ENCODE data around the gene TNFRSF12A.
"Not testable (repeated sequence)": the region's sequence is repeated elsewhere in the genome, so short reads cannot be mapped to it uniquely, and the experiment has no call there.

TNFRSF12A gene

GRCh38 chr16:3063625-3064386 lies 43.6 kb downstream of the TNFRSF12A start:
- H3K9me3 Mint-ChIP-seq, result no peaks in the 10 kb centered on the region
- no peaks in the 10 kb centered on the region for H3K27me3 Mint-ChIP-seq
- no peak overlapping the region for H3K4me3 Mint-ChIP-seq
- H3K27ac Mint-ChIP-seq, result peak overlapping the region; percentile 72
- peaks cover 52% of the 10 kb centered on the region for H3K4me1 Mint-ChIP-seq (ENCODE audit: low read depth)
- H3K36me3 Mint-ChIP-seq (ENCODE audit: low read depth), result peaks cover 24% of the 10 kb centered on the region

- Mint-ChIP-seq H3K36me3 (ENCODE audit: low read depth) (peaks cover 35% of the 10 kb centered on the region), H3K9me3 (no peaks in the 10 kb centered on the region), H3K4me3 (peak within 1 kb of the TSS; percentile 99), H3K27me3 (no peaks in the 10 kb centered on the region), H3K4me1 (ENCODE audit: low read depth) (peaks cover 56% of the 10 kb centered on the region), H3K27ac (peak within 1 kb of the TSS; percentile 99)
These were observed 45.0 kb downstream of the TNFRSF12A start, which contains the start of gene IL32 for GRCh38 chr16:3065069-3065741. Gene IL32 (plus strand): TSS chr16:3065640. CDS start chr16:3065812, 172 bp downstream.

GRCh38 chr16:3065742-3066439 lies 45.7 kb downstream of the TNFRSF12A start:
- Mint-ChIP-seq H3K27ac (peak overlapping the region; percentile 99), H3K4me3 (peak overlapping the region; percentile 99), H3K9me3 (no peaks in the 10 kb centered on the region), H3K4me1 (ENCODE audit: low read depth) (peaks cover 54% of the 10 kb centered on the region), H3K36me3 (ENCODE audit: low read depth) (peaks cover 36% of the 10 kb centered on the region), H3K27me3 (no peaks in the 10 kb centered on the region)

- H3K36me3 Mint-ChIP-seq (ENCODE audit: low read depth), result peaks cover 36% of the 10 kb centered on the region
- peak overlapping the region; percentile 99 for H3K4me3 Mint-ChIP-seq
- no peaks in the 10 kb centered on the region for H3K9me3 Mint-ChIP-seq
- H3K27me3 Mint-ChIP-seq, result no peaks in the 10 kb centered on the region
- peak overlapping the region; percentile 99 for H3K27ac Mint-ChIP-seq
- peaks cover 58% of the 10 kb centered on the region for H3K4me1 Mint-ChIP-seq (ENCODE audit: low read depth)
These were observed 46.2 kb downstream of the TNFRSF12A start for GRCh38 chr16:3066440-3066748.

- peak overlapping the region; percentile 99 for H3K4me3 Mint-ChIP-seq
- H3K27me3 Mint-ChIP-seq, result no peaks in the 10 kb centered on the region
- no peaks in the 10 kb centered on the region for H3K9me3 Mint-ChIP-seq
- peak overlapping the region; percentile 93 for H3K27ac Mint-ChIP-seq
- H3K36me3 Mint-ChIP-seq (ENCODE audit: low read depth), result peaks cover 36% of the 10 kb centered on the region
- H3K4me1 Mint-ChIP-seq (ENCODE audit: low read depth), result peaks cover 64% of the 10 kb centered on the region
These were observed 48.3 kb downstream of the TNFRSF12A start for GRCh38 chr16:3068487-3068886.

- H3K4me1 Mint-ChIP-seq (ENCODE audit: low read depth), result peaks cover 67% of the 10 kb centered on the region
- H3K36me3 Mint-ChIP-seq (ENCODE audit: low read depth), result peaks cover 36% of the 10 kb centered on the region
- H3K27ac Mint-ChIP-seq, result peak overlapping the region; percentile 84
- H3K9me3 Mint-ChIP-seq, H3K27me3 Mint-ChIP-seq: not testable (repeated sequence)
- H3K4me3 Mint-ChIP-seq, result peak overlapping the region; percentile 27
These were observed 49.0 kb downstream of the TNFRSF12A start for GRCh38 chr16:3069146-3069545.

- H3K36me3 Mint-ChIP-seq (ENCODE audit: low read depth), result peaks cover 33% of the 10 kb centered on the region
- H3K27ac Mint-ChIP-seq, result peak overlapping the region; percentile 84
- H3K27me3 Mint-ChIP-seq, result no peaks in the 10 kb centered on the region
- peaks cover 69% of the 10 kb centered on the region for H3K4me1 Mint-ChIP-seq (ENCODE audit: low read depth)
- no peak overlapping the region for H3K4me3 Mint-ChIP-seq
- no peaks in the 10 kb centered on the region for H3K9me3 Mint-ChIP-seq
These were observed 50.5 kb downstream of the TNFRSF12A start for GRCh38 chr16:3070608-3071111.

- Mint-ChIP-seq H3K27me3 (no peaks in the 10 kb centered on the region), H3K36me3 (ENCODE audit: low read depth) (peaks cover 33% of the 10 kb centered on the region), H3K9me3 (no peaks in the 10 kb centered on the region), H3K4me3 (no peak overlapping the region), H3K4me1 (ENCODE audit: low read depth) (peaks cover 79% of the 10 kb centered on the region), H3K27ac (peak overlapping the region; percentile 43)
These were observed 51.5 kb downstream of the TNFRSF12A start for GRCh38 chr16:3071655-3072054.
